ENCODE measurements around the gene PLAC8.

Gene PLAC8

GRCh38 chr4:83139514-83140156 lies 25.1 kb upstream of the PLAC8 start:
- no peak overlapping the region for H3K9ac ChIP-seq (ENCODE audit: low read length)

GRCh38 chr4:83138946-83139345 lies 24.4 kb upstream of the PLAC8 start:
- Histone ChIP-seq H2AFZ (ENCODE audit: low read length) (no peak overlapping the region), H3K9me2 (replicated peaks; ENCODE audit: insufficient read depth, low read length) (no peaks in the 10 kb centered on the region), H3F3A (ENCODE audit: insufficient read depth, low read length) (no peaks in the 10 kb centered on the region), H3K27me3 (replicated peaks; ENCODE audit: insufficient read depth, low read length) (no peaks in the 10 kb centered on the region), H3K27ac (ENCODE audit: low read length) (no peak overlapping the region), H3K9me3 (replicated peaks; ENCODE audit: insufficient read depth, low read length) (no peaks in the 10 kb centered on the region), H3K4me2 (ENCODE audit: low read depth, low read length) (no peak overlapping the region), H3K4me1 (ENCODE audit: low read length) (no peaks in the 10 kb centered on the region), H3K36me3 (replicated peaks; ENCODE audit: insufficient read depth, low read length) (no peaks in the 10 kb centered on the region), H3K79me2 (ENCODE audit: low read length) (no peaks in the 10 kb centered on the region), H4K20me1 (ENCODE audit: insufficient read depth, low read length) (no peaks in the 10 kb centered on the region), H3K9ac (ENCODE audit: low read length) (no peak overlapping the region), H3K4me3 (ENCODE audit: low read length) (no peak overlapping the region)
- no peak for DNase-seq
- TF ChIP-seq CTCF (IDR thresholded peaks at IDR 0.05; ENCODE audit: low read length) (no peak), EZH2phosphoT487 (IDR thresholded peaks at IDR 0.05; ENCODE audit: low read length) (no peak), EZH2 (optimal IDR thresholded peaks at IDR 0.05; ENCODE audit: low read depth, low read length) (no peak)

More at GRCh38 chr4:83139514-83140156, 25.1 kb upstream of the PLAC8 start:
- Histone ChIP-seq H3K4me1 (ENCODE audit: low read length) (no peaks in the 10 kb centered on the region), H3K4me2 (ENCODE audit: low read depth, low read length) (no peak overlapping the region), H3K27ac (ENCODE audit: low read length) (no peak overlapping the region), H3F3A (ENCODE audit: insufficient read depth, low read length) (no peaks in the 10 kb centered on the region), H4K20me1 (ENCODE audit: insufficient read depth, low read length) (no peaks in the 10 kb centered on the region), H3K9me3 (replicated peaks; ENCODE audit: insufficient read depth, low read length) (no peaks in the 10 kb centered on the region), H3K4me3 (ENCODE audit: low read length) (no peak overlapping the region), H3K36me3 (replicated peaks; ENCODE audit: insufficient read depth, low read length) (no peaks in the 10 kb centered on the region), H3K9me2 (replicated peaks; ENCODE audit: insufficient read depth, low read length) (no peaks in the 10 kb centered on the region), H3K27me3 (replicated peaks; ENCODE audit: insufficient read depth, low read length) (no peaks in the 10 kb centered on the region), H2AFZ (ENCODE audit: low read length) (no peak overlapping the region), H3K79me2 (ENCODE audit: low read length) (no peaks in the 10 kb centered on the region)
- no peak for DNase-seq
- TF ChIP-seq EZH2phosphoT487 (IDR thresholded peaks at IDR 0.05; ENCODE audit: low read length) (no peak), CTCF (IDR thresholded peaks at IDR 0.05; ENCODE audit: low read length) (no peak), EZH2 (optimal IDR thresholded peaks at IDR 0.05; ENCODE audit: low read depth, low read length) (no peak)

GRCh38 chr4:83132065-83132464 lies 17.5 kb upstream of the PLAC8 start:
- Histone ChIP-seq H3K36me3 (replicated peaks; ENCODE audit: insufficient read depth, low read length) (no peaks in the 10 kb centered on the region), H3K27me3 (replicated peaks; ENCODE audit: insufficient read depth, low read length) (no peaks in the 10 kb centered on the region), H3K27ac (ENCODE audit: low read length) (no peak overlapping the region), H2AFZ (ENCODE audit: low read length) (no peak overlapping the region), H3F3A (ENCODE audit: insufficient read depth, low read length) (no peaks in the 10 kb centered on the region), H3K4me1 (ENCODE audit: low read length) (0 out of 2 replicates have a peak, but pooled peaks cover 2% of the 10 kb centered on the region), H4K20me1 (ENCODE audit: insufficient read depth, low read length) (no peaks in the 10 kb centered on the region), H3K79me2 (ENCODE audit: low read length) (no peaks in the 10 kb centered on the region), H3K4me2 (ENCODE audit: low read depth, low read length) (no peak overlapping the region), H3K4me3 (ENCODE audit: low read length) (no peak overlapping the region), H3K9ac (ENCODE audit: low read length) (no peak overlapping the region), H3K9me2 (replicated peaks; ENCODE audit: insufficient read depth, low read length) (no peaks in the 10 kb centered on the region), H3K9me3 (replicated peaks; ENCODE audit: insufficient read depth, low read length) (no peaks in the 10 kb centered on the region)
- no peak for DNase-seq
- TF ChIP-seq EZH2 (optimal IDR thresholded peaks at IDR 0.05; ENCODE audit: low read depth, low read length), result no peak
- no peak for TF ChIP-seq EZH2phosphoT487 (IDR thresholded peaks at IDR 0.05; ENCODE audit: low read length)
- TF ChIP-seq CTCF (IDR thresholded peaks at IDR 0.05; ENCODE audit: low read length), result no peak
